Mesendoderm (in vitro differentiated cells): ENCODE results near the gene NDUFA7.
"Not testable (repeated sequence)": the region's sequence is repeated elsewhere in the genome, so short reads cannot be mapped to it uniquely, and the experiment has no call there.

Experiments
- DNase-seq: peaks from one replicate; pipeline ENCODE4 v3.0.0; 2013
- H2AK5ac ChIP-seq: 2 replicates; pipeline ENCODE4 v1.6.1; 2013; ENCODE audit warnings: low read length, inconsistent platforms
- H2BK120ac ChIP-seq: 2 replicates; pipeline ENCODE4 v1.6.1; 2013; ENCODE audit warnings: low read depth, mild to moderate bottlenecking, low read length, moderate library complexity, mixed read lengths
- H2BK15ac ChIP-seq: replicated peaks from 2 replicates; pipeline ENCODE4 v1.6.1; 2013; ENCODE audit warnings: low read depth, mild to moderate bottlenecking, moderate library complexity
- H2BK5ac ChIP-seq: 2 replicates; pipeline ENCODE4 v1.6.1; 2013; ENCODE audit warnings: low read length, inconsistent platforms
- H3K18ac ChIP-seq: 2 replicates; pipeline ENCODE4 v1.6.1; 2013; ENCODE audit warnings: mild to moderate bottlenecking, low read length, mixed read lengths
- H3K23ac ChIP-seq: one replicate; pipeline ENCODE4 v1.6.1; 2013; ENCODE audit warnings: low read length
- H3K27ac ChIP-seq: 2 replicates; pipeline ENCODE4 v1.5.1; 2013; ENCODE audit warnings: low read depth, mild to moderate bottlenecking, inconsistent platforms, low read length, moderate library complexity
- H3K27me3 ChIP-seq: 2 replicates; pipeline ENCODE4 v1.6.1; 2013; ENCODE audit warnings: low read length, control low read depth, mild to moderate bottlenecking, inconsistent platforms; ENCODE audit not compliant: insufficient read depth, poor library complexity
- H3K36me3 ChIP-seq: 2 replicates; pipeline ENCODE4 v1.6.1; 2013; ENCODE audit warnings: low read length, inconsistent platforms; ENCODE audit not compliant: control insufficient read depth, insufficient read depth
- H3K4ac ChIP-seq: one replicate; pipeline ENCODE4 v1.6.1; 2013; ENCODE audit warnings: low read depth, mild to moderate bottlenecking, low read length, moderate library complexity
- H3K4me1 ChIP-seq: 2 replicates; pipeline ENCODE4 v1.6.1; 2013; ENCODE audit warnings: low read depth, low read length, inconsistent platforms; ENCODE audit not compliant: control insufficient read depth
- H3K4me2 ChIP-seq: 2 replicates; pipeline ENCODE4 v1.6.1; 2013; ENCODE audit warnings: low read length
- H3K4me3 ChIP-seq: 2 replicates; pipeline ENCODE4 v1.5.1; 2013; ENCODE audit warnings: mild to moderate bottlenecking, low read length
- H3K56ac ChIP-seq: one replicate; pipeline ENCODE4 v1.6.1; 2013; ENCODE audit warnings: low read length
- H3K79me1 ChIP-seq: 2 replicates; pipeline ENCODE4 v1.6.1; 2013; ENCODE audit warnings: low read length, inconsistent platforms
- H3K79me2 ChIP-seq: 2 replicates; pipeline ENCODE4 v1.6.1; 2013; ENCODE audit warnings: mild to moderate bottlenecking, low read length; ENCODE audit not compliant: control insufficient read depth, insufficient read depth
- H3K9ac ChIP-seq: 2 replicates; pipeline ENCODE4 v1.6.1; 2013; ENCODE audit warnings: low read length, inconsistent platforms
- H4K5ac ChIP-seq: one replicate; pipeline ENCODE4 v1.6.1; 2013; ENCODE audit warnings: low read length
- H4K8ac ChIP-seq: one replicate; pipeline ENCODE4 v1.6.1; 2013; ENCODE audit warnings: low read depth, mild to moderate bottlenecking, control low read depth, low read length, moderate library complexity
- WGBS: extraction: QIAGEN DNeasy Blood & Tissue Kit; methylation state at CpG from one replicate; pipeline ENCODE4 v1.1.7; 2013; ENCODE audit warnings: low lambda C conversion rate, missing lambda C conversion rate; ENCODE audit not compliant: insufficient coverage; ENCODE audit errors: extremely low coverage; 5-methylcytosine and 5-hydroxymethylcytosine counted together

The NDUFA7 gene

DNA sequence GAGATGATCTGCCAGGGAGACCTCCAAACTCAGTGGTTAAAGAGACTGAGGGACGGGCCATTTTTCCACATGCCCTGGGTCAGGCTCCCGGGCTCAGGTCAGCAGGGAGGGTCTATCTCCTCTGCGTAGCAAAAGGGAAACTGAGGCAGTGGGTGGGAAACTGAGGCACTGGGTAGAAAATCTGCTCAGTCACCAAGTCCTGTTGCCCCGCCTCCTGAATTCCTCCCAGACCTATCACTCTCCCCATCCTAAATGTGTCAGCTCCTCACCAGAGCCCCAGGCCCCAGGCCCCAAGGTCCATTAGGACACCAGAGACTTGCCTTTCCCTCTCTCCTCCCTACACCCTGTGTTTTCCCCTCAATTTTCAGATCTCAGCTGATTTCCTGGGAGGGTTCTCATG lies 15.4 kb downstream of the NDUFA7 start:
- no peaks in the 10 kb centered on the region for H3K27me3 ChIP-seq
- no peak overlapping the region for H3K4me2 ChIP-seq
- no peak overlapping the region for H3K4me3 ChIP-seq
- no peak for DNase-seq
- H3K79me1 ChIP-seq = peaks cover 6% of the 10 kb centered on the region
- H3K4ac ChIP-seq = no peak overlapping the region
- no peak overlapping the region for H3K18ac ChIP-seq
- H4K8ac ChIP-seq = no peak overlapping the region
- H3K79me2 ChIP-seq = peaks cover 2% of the 10 kb centered on the region
- no peak overlapping the region for H3K56ac ChIP-seq
- no peak overlapping the region for H4K5ac ChIP-seq
- H3K9ac ChIP-seq = no peak overlapping the region
- no peaks in the 10 kb centered on the region for H3K36me3 ChIP-seq
- no peak overlapping the region for H2BK120ac ChIP-seq
- no peak overlapping the region for H2BK5ac ChIP-seq
- no peak overlapping the region for H2BK15ac ChIP-seq
- H3K23ac ChIP-seq = no peak overlapping the region
- no peak overlapping the region for H3K27ac ChIP-seq
- H3K4me1 ChIP-seq = no peaks in the 10 kb centered on the region
- H2AK5ac ChIP-seq = no peak overlapping the region
- no CpG with 5 or more reads among the region's 4 CpGs for WGBS

DNA sequence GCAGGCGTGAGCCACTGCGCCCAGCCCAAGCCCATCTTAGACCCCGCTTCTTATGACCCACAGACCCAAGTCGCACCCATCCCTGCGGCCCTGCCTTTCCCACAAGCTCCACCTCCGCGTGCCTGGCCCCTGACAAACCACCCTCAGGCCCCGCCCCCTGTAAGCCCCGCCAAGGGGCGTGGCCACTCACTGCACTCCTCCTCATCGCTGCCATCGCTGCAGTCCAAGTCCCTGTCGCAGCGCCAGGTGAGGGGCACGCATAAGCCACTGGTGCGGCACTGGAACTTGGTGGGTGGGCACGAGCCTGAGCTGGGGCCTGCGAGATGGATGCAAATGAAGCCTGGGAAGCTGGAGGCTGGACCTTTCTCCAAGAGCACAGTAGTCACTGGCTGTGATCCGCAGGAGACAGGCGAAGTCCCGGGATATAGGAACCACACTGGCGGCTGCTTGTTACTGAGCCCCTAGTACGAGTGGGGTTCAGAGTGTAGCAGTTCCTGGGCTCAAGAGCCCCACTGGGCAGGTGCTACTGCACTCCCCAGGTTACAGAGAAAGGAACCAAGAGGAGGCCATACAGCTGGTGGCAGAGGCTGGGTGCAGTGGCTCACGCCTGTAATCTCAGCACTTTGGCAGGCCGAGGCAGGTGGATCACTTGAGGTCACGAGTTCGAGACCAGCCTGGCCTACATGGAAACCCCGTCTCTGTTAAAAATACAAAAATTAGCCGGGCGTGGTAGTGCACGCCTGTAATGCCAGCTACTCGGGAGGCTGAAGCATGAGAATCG lies 16.1 kb downstream of the NDUFA7 start:
- Histone ChIP-seq H3K18ac (no peak overlapping the region), H3K4me2 (no peak overlapping the region), H3K79me2 (peaks cover 2% of the 10 kb centered on the region), H2BK5ac (no peak overlapping the region), H2BK120ac (no peak overlapping the region), H3K9ac (no peak overlapping the region), H3K4me3 (no peak overlapping the region), H2AK5ac (no peak overlapping the region), H4K5ac (no peak overlapping the region), H3K27me3 (no peaks in the 10 kb centered on the region), H4K8ac (no peak overlapping the region), H3K4me1 (no peaks in the 10 kb centered on the region), H3K4ac (no peak overlapping the region), H3K56ac (peak overlapping the region; percentile 15), H3K36me3 (no peaks in the 10 kb centered on the region), H3K23ac (no peak overlapping the region), H2BK15ac (no peak overlapping the region), H3K79me1 (peaks cover 6% of the 10 kb centered on the region), H3K27ac (no peak overlapping the region)
- DNase-seq = peak; percentile 82
- no CpG with 5 or more reads among the region's 33 CpGs for WGBS

DNA sequence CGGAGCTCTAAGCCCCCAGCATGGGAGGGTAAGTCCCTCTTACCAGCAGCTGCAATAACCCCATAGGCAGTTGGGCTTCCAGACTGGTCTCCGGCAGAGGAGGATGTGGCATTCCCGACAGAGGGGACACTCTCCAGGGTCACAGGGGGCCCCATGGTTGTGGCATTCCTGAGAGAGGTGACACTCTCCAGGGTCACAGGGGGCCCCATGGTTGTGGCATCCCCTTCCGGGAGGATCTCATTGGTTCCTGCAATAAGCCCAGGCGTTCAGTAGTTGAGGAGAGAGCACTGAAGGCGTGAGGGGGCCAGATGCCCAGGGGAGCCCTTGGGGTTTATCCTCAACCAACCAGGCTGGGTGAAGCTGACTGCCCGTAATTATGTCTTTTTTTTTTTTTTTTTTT lies 18.4 kb downstream of the NDUFA7 start:
- no peak overlapping the region for H3K18ac ChIP-seq
- no peaks in the 10 kb centered on the region for H3K4me1 ChIP-seq
- no peak overlapping the region for H3K23ac ChIP-seq
- no peak overlapping the region for H3K4ac ChIP-seq
- H2BK5ac ChIP-seq = no peak overlapping the region
- no peak overlapping the region for H2BK120ac ChIP-seq
- no peak overlapping the region for H4K5ac ChIP-seq
- no peaks in the 10 kb centered on the region for H3K27me3 ChIP-seq
- no peak overlapping the region for H3K4me2 ChIP-seq
- H3K56ac ChIP-seq = no peak overlapping the region
- WGBS = no CpG with 5 or more reads among the region's 7 CpGs
- no peaks in the 10 kb centered on the region for H3K36me3 ChIP-seq
- peaks cover 5% of the 10 kb centered on the region for H3K79me1 ChIP-seq
- no peak overlapping the region for H3K9ac ChIP-seq
- no peak overlapping the region for H2AK5ac ChIP-seq
- H4K8ac ChIP-seq = no peak overlapping the region
- DNase-seq = no peak
- peaks cover 2% of the 10 kb centered on the region for H3K79me2 ChIP-seq
- no peak overlapping the region for H3K4me3 ChIP-seq
- no peak overlapping the region for H2BK15ac ChIP-seq
- no peak overlapping the region for H3K27ac ChIP-seq

DNA sequence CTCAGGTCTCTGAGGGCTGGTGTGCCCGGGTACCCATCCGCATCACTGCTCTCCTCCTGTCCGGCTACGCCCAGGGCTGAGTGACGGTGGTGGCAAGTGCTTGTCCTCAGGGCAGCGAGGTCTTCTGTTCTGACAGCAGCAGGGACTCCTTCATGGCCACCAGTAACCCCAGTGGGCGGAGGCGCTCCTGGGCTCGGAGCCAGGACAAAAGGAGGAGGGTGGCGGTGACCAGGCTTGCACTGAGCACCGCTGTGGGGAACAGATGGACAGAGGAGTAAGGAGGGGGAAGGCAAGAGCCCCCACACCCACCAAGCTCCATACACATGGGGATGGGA lies 18.9 kb downstream of the NDUFA7 start:
- H3K36me3 ChIP-seq = no peaks in the 10 kb centered on the region
- H2BK120ac ChIP-seq = no peak overlapping the region
- no peak overlapping the region for H2AK5ac ChIP-seq
- no peaks in the 10 kb centered on the region for H3K27me3 ChIP-seq
- H3K56ac ChIP-seq = no peak overlapping the region
- no peak overlapping the region for H3K27ac ChIP-seq
- no peaks in the 10 kb centered on the region for H3K79me2 ChIP-seq
- no peak overlapping the region for H3K18ac ChIP-seq
- H3K4me2 ChIP-seq = no peak overlapping the region
- DNase-seq = no peak
- H4K8ac ChIP-seq = no peak overlapping the region
- no peak overlapping the region for H3K4ac ChIP-seq
- no peak overlapping the region for H4K5ac ChIP-seq
- no peak overlapping the region for H2BK15ac ChIP-seq
- H3K79me1 ChIP-seq = peaks cover 2% of the 10 kb centered on the region
- no peaks in the 10 kb centered on the region for H3K4me1 ChIP-seq
- no CpG with 5 or more reads among the region's 11 CpGs for WGBS
- no peak overlapping the region for H3K4me3 ChIP-seq
- no peak overlapping the region for H3K23ac ChIP-seq
- no peak overlapping the region for H3K9ac ChIP-seq
- no peak overlapping the region for H2BK5ac ChIP-seq

DNA sequence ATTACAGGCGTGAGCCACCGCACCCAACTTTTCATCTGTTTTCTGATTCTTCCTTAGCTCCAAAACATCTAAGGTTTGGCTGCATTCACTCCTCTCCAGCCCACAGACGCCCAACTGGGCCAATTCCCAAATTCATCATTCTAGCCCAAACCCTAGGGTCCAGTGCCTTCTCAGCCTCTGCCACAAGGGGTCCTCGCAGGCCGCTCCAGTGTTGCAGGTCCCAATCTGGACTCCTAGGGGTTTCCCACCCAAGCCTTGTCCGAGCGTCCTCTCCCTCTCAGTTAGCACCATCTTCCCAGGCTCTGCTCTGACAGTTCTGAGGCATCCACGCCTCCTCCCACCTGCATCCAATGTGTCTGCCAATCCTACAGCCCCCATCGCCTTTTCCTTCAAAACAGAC lies 29.8 kb downstream of the NDUFA7 start:
- H3K27me3 ChIP-seq, H2BK5ac ChIP-seq, H2BK15ac ChIP-seq, H3K4me2 ChIP-seq, H3K9ac ChIP-seq, H3K18ac ChIP-seq, H3K4me1 ChIP-seq, H3K36me3 ChIP-seq, H4K5ac ChIP-seq, H3K4me3 ChIP-seq, H3K79me2 ChIP-seq, DNase-seq, H3K79me1 ChIP-seq, H3K4ac ChIP-seq, H3K27ac ChIP-seq, H2BK120ac ChIP-seq, H2AK5ac ChIP-seq, H3K56ac ChIP-seq, H3K23ac ChIP-seq, H4K8ac ChIP-seq: not testable (repeated sequence)
- no CpG with 5 or more reads among the region's 9 CpGs for WGBS

DNA sequence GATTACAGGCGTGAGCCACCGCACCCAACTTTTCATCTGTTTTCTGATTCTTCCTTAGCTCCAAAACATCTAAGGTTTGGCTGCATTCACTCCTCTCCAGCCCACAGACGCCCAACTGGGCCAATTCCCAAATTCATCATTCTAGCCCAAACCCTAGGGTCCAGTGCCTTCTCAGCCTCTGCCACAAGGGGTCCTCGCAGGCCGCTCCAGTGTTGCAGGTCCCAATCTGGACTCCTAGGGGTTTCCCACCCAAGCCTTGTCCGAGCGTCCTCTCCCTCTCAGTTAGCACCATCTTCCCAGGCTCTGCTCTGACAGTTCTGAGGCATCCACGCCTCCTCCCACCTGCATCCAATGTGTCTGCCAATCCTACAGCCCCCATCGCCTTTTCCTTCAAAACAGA lies 44.7 kb downstream of the NDUFA7 start:
- H2BK15ac ChIP-seq, H3K18ac ChIP-seq, H2AK5ac ChIP-seq, H3K4me1 ChIP-seq, H3K4me3 ChIP-seq, H4K5ac ChIP-seq, H3K27me3 ChIP-seq, H3K27ac ChIP-seq, H4K8ac ChIP-seq, H3K79me2 ChIP-seq, DNase-seq, H3K23ac ChIP-seq, H3K9ac ChIP-seq, H3K36me3 ChIP-seq, H3K4me2 ChIP-seq, H3K79me1 ChIP-seq, H2BK5ac ChIP-seq, H3K4ac ChIP-seq, H3K56ac ChIP-seq, H2BK120ac ChIP-seq: not testable (repeated sequence)
- no CpG with 5 or more reads among the region's 9 CpGs for WGBS
